ENCODE measurements around the gene BRCC3. TPM values are rescaled to one million over a fixed set of nuclear protein-coding genes. Genes with fewer than 3 reads are reported as not detected.

The BRCC3 gene
- polyA plus RNA-seq (ENCODE audit: insufficient read length), result 15.8 TPM

- DNase-seq (ENCODE audit: low read depth), result peak; percentile 46
Measured at GRCh38 chrX:155070975-155071693, at the start of gene BRCC3, which contains the start of the genes CMC4 and MTCP1. Gene BRCC3 (plus strand): TSS chrX:155071508. CDS start chrX:155071528, 20 bp downstream. Gene CMC4 (minus strand): TSS chrX:155071136. CDS start chrX:155064023, 7,113 bp downstream. Gene MTCP1 (minus strand): TSS chrX:155071136. CDS start chrX:155066010, 5,126 bp downstream.

DNA sequence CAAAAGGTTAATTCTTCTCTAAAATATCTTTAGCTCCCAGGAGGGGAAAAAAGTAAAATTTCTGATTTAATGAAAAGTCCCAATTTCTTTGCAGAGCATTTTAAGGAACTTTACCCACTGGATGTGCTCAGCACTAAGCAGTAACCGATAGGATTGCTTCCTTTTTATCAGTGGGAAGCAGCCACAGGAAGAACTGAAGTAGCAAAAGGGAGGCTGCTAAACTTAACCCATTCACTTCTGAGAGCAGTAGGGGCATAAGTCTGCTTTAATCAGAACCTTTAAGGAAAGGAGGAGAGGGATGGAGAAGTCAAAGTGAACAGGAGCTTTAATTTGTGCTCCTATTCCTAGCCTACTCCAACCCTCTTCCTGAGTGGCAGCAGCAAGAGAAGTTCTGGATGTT is 48.7 kb upstream of the BRCC3 start, which contains the start of gene F8:
Gene F8 (minus strand): TSS at position 139 of the 400 bp plus-strand sequence. CDS start 171 bp downstream, outside the sequence.
- no peak for DNase-seq (ENCODE audit: low read depth)

DNA sequence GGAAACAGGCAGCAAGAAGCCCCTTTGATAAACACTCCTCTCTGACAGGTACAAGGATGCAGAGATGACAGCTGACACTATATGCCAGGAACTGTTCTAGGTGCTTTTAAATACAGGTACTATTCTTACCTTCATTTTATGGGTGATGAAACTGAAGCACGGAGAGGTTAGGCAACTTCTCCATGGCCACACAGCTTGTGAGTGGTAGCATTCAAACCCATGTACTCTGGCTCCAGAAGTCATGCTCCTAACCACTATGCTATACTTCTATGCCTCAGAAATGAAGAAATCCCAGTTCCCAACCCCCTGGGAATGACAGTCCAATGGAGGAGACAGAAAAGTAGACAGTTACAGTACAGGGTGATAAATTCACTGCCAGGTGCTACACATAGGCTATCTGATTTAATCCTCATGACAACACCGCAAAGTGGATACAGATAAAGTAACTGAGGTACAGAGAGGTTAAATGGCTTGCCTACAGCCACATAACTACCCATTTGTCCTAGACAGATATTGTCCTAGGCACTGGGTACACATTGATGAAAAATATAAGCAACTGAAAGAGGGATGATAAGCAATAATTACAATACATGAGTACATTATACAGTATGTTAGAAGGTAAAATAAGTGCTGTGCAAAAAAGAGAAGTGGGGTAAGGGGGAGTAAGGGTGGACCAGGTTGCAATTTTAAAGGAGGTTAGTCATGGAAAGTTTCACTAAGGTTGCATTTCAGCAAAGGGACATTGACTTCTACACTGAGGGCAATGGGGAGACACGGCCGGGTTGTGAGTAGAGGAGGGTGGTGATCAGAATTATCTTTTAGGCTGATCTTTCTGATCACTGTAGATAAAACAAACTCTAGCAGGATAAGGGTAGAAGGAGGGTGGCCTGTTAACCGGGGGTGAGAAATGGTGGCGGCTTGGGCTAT is 47.1 kb upstream of the BRCC3 start:
- no peak for DNase-seq (ENCODE audit: low read depth)

- no peak for DNase-seq (ENCODE audit: low read depth)
Measured at GRCh38 chrX:155026420-155026726, 44.9 kb upstream of the BRCC3 start.

DNA sequence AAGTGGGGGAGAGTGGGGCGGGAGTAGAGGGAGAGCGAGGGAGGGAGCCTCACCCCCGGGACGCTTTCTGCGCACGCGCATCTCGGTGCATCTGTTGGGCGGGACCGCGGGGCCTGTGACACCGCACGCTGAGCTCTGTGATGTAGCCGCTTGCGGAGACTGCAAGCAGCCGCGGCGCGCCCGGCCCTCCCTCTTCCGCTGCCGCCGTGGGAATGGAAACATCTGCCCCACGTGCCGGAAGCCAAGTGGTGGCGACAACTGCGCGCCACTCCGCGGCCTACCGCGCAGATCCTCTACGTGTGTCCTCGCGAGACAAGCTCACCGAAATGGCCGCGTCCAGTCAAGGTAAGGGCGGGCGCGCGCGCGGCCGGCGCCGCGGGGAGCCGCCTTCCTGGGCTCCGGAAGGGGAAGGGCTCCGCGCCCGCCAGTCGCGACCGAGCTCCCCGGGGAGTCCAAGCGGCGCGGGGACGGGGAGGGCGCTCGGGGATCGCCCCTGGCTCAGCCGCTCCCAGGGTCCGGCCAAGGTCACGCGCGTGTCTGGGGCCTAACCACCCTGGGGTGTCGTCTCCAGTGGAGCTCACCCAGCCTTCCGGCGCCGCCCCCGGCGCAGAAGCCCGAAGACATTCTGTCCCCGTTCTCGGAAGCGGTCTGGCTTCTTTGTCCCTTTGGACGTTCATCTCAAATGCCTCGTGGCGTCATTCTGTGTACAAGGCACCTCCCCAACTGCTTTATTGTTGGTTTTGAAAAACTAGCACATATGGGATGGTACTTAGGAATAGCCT is 44.4 kb upstream of the BRCC3 start, which contains the start of gene FUNDC2:
Gene FUNDC2 (plus strand): TSS at position 118 of the 782 bp plus-strand sequence. CDS start 95 bp downstream, at position 213.
- peak; percentile 65 for DNase-seq (ENCODE audit: low read depth)

- no peak for DNase-seq (ENCODE audit: low read depth)
Measured at GRCh38 chrX:155027509-155028066, 43.7 kb upstream of the BRCC3 start.

DNA sequence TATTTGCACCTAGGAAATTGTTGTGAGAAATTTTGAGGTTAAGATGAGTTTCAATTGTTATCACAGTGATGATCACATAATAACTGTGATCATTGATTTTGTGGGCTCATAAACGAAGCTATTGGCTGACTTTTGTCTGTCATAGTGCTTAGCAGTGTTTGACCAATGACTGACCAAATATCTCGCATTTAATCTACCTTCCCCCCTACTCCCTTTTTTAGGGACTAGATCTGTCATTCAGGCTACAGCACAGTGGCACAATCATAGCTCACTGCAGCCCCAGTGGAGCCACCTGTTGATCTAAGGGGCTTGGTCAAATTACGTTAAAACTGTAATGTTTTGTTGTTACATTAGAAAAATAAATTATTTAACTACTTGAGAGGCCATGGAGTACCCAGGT is 43.2 kb upstream of the BRCC3 start:
- DNase-seq (ENCODE audit: low read depth), result no peak

GRCh38 chrX:155028877-155029291 is 42.4 kb upstream of the BRCC3 start:
- no peak for DNase-seq (ENCODE audit: low read depth)

- DNase-seq (ENCODE audit: low read depth), result no peak
Measured at GRCh38 chrX:155031657-155032056, 39.7 kb upstream of the BRCC3 start.

- DNase-seq (ENCODE audit: low read depth), result no peak
Measured at GRCh38 chrX:155035688-155036087, 35.6 kb upstream of the BRCC3 start.

DNA sequence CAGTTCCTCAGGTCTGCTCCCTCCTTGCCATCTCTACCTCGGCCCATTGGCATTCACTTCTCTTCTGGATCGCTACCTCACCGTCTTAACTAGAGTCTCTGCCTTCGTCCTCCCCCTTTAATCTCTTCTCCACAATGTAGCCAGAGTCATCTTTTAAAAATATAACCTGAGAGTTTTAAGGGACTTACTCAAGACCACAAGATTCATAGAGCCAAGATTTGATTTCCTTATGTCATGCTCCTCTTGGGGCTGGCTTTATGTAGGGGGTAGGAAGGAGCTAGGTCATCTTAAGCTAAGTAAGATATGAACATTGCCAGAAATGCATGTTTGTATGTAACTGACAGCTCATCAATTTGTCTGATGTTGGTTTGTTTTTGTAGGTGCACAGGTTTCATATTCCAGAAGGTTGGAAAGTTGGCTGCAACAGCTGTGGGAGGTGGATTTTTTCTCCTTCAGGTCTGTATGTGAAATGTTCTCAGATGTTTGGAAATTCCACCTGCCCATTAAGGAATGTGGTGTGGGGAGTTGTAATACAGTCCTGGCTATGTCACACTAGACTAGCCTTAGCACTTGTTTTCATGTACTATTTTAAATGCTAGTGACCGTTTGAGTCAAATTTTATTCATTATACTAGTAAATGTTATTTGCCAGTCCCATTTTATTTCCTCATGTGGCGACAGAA is 25.0 kb upstream of the BRCC3 start:
- DNase-seq (ENCODE audit: low read depth), result no peak

DNA sequence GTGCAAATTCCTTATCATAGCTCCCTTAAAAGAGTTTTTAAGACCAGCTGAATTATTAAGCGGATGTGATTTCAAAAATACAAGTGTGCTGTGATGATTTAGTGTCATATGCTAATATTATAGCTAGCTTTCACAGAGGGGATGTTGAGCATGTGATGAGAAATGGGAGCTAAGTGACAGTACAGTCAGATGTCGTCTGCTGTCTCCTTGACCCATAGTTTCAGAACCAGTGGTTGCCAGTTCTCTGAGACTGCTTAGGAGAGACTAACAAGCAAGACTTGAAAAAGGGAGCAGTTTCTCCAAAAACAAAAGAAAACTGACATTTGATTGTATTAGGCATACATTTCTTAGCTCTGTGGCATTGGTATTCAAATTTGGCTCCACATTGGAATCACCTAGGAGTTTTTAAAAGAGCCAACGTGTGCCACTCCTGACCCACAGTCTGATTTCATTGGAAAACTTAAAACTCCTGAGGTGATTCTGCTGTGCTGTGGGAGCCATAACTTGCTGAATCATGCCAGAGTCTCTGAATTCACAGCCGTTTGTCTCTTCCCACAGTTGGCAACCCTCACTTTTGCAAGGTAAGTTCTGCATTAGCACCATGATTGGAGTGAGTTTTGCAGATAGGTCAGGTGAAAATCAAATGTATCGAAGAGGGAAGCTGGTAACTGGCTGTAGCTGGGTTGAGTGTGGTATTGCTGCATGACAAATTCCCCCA is 24.3 kb upstream of the BRCC3 start:
- DNase-seq (ENCODE audit: low read depth), result no peak

- no peak for DNase-seq (ENCODE audit: low read depth)
Measured at GRCh38 chrX:155048977-155049619, 22.2 kb upstream of the BRCC3 start.

GRCh38 chrX:155052738-155053498 is 18.4 kb upstream of the BRCC3 start:
- DNase-seq (ENCODE audit: low read depth), result no peak

DNA sequence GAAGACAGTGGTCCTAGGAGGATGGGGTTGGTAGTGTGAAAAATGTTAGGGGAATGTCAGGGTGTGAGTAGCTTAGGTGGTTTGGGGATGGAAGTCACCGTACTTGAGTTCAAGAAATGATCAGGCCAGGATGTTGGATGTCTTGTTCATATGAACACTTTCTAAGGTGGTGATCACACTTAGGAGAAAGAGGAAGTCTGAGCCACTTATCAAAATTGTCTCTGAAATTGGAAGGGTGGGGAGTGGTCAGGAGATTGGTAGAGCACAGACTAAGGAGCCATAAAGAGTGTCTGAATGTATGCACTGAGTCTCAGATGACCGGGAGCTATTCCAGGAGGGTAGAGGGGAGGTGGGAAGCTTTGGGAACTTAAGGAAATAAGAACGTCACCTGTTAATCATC is 17.7 kb upstream of the BRCC3 start:
- DNase-seq (ENCODE audit: low read depth), result no peak

- DNase-seq (ENCODE audit: low read depth), result no peak
Measured at GRCh38 chrX:155054255-155054654, 17.1 kb upstream of the BRCC3 start.

GRCh38 chrX:155055494-155055893 is 15.8 kb upstream of the BRCC3 start:
- no peak for DNase-seq (ENCODE audit: low read depth)

DNA sequence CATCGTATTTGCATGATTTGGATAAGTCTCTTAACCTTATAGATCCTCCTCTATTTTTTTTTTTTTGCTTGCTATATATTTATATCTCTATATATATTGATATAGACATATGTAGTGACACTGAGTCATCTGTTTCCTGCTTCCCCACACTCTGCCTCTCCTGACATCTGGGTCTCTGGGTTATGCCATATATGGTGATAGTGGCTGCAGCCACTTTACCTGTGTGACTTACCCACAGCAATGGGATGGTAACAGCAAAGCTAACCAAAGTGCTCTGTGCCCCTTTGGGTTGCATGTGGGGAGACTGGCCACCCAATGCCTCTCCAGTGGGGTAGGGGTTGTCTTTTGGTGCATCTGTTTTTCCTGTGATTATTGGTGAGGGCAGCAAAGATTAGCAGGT is 14.8 kb upstream of the BRCC3 start:
- no peak for DNase-seq (ENCODE audit: low read depth)
